ENCODE data around the gene CLCA1.

The CLCA1 gene

DNA sequence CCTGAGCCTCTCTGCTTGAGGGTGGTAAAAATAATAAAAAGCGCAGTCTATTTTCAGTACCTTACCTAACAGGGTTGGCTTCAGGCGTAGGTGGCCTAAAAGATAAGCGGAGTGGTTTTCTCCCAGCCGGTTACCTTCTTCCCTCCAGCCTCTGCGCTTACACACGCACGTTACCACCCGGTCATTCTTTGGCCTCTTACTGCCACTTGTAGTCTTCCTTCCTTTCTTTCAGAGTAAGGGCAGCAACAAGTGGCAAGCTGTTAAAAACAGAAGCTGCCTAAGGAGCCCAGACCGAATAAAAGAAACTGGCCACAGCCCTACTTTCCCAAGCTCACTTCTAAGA lies 35.4 kb downstream of the CLCA1 start:
- no peak for DNase-seq

DNA sequence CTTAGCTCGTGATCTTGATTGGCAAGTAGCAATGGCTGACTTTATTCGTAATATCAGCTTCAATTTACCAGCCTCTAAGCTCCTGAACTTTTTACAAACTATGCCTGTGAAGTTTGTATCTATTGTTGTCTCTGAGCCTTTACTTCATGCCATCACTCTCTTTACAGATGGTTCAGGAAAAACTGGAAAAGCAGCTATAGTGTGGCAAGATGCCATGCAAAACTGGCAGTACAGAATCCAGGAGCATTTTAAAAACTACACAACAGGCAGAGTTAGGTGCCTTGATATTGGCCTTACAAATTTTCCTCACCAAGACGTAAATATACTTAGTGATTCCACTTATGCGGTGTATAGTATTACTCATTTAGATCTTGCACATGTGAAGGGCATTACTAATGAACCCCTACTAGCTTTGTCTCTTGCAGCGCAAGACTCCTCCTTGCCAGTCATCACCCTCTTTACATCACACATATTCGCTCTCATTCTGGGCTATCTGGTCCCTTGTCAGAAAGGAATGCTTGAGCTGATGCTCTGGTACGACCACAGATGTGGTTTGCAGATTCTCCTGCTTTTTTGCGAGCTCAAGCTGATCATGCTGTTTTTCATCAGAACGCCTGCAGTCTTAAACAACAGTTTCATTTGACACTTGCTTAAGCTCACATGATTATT lies 36.3 kb downstream of the CLCA1 start:
- DNase-seq: no peak

DNA sequence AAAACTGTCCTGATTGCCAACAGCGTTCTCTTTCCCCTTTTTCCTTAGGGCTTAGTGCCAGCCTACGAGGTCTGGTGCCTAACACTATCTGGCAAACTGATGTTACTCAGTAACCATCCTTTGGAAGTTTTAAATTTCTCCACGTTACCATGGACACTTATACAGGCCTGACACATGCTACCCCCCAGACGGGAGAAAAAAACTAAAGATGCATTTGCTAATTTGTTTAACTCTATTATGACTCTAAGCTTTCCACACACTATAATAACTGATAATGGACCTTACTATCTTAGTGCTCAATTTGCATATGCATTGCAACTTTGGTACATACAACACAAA lies 36.8 kb downstream of the CLCA1 start:
- no peak for DNase-seq

DNA sequence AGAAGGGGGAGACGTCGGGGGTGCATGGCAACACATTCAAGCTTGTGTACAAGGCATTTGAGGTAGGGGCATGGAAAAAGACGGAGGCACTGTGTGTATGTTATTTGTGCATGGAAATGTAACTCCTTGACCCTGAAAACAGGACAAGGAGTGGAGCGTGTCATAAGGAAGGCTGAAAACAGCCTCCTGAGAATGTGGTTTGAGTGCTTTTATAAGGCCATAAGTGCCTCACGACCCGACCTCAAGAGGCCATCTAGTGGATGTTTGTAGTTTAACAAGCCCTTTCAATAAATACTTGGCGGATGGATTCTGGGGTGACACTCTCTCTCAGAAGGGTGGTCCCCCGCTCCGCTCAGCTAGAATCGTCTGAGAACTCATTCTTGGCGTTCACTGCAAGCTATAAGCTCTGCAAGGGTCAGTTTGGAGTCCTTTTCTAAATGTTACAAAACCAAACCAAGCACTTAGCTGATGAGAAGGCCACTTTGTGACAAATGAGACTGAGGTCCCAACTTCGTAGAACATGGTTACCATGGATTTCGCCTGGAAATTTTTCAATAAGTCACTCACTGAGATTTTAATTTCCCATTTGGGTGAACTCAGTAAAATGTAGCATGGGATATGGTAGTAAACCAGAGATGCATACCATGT lies 39.3 kb downstream of the CLCA1 start:
- no peak for DNase-seq

DNA sequence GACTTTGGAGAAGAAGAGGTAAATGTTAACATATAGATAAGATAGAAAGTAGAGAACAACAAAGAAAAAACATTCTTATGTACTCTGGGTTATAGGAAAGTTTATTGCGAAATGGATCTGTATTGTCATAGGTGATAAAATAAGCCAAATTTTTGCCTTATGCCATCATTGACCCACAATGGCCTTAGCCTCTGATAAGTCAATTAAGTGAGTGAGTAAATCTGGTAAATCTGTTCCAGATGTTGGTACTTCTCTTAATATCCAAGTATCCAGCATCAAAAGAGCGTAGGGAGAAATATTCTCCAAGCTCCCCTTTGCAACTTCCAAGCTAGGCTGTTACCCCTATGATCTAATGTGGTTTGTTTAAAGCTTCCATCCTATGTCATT lies 39.8 kb downstream of the CLCA1 start:
- DNase-seq: no peak

DNA sequence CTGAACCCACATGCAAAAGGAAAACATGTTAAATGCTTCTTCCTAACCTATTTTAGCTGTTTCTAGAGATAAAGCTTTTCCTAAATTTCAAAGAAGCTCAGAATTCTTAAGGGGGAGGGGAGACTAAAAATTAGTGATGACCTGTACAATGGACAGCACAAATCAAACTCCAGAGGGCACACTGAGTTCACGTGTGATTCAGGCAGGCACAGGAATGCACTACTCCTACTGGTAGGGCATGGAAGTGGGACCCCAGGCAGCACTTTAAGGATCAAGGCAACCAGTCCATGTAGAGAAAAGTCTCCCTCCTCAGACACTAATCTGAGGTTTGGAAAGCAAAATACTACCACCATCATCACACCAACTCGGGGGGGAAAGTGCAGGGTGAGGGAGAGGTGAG lies 46.9 kb downstream of the CLCA1 start:
- no peak for DNase-seq

DNA sequence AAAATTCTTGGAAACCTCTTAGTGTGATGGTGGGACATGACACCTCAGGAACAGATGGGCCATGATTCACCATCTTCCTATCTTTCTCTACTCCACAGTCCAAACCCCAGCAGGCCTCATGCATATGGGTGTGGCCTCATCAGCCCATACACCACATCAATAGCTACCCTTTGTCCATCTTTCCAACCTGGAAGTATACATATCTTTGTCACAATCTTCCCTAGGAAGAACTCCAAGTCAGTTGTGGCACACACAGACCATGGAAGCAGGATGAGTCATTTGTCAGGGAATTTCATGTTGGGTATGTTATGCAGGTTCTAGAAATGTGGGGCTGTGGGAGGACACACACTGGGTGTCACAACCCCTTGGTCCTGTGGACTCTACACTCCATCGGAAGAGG lies 47.6 kb downstream of the CLCA1 start:
- DNase-seq: no peak

DNA sequence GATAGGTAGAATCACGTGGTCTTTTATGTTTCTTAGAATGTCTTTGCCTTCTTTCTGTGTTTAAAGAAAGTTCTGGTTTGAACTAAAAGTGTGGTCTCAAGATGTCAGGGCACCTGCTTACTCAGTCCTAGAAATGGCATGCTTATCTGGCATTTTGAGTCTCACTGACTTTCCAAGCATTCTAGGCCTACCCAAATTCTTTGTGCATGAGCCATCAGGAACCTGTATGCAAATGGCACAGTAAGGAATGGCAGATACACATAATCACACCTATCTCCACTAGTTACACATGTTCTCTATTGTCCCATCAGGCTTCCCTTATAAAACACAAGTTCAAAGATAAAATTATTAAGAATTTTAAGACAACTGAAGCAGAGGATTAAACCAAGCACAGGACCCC lies 48.6 kb downstream of the CLCA1 start:
- DNase-seq: no peak

DNA sequence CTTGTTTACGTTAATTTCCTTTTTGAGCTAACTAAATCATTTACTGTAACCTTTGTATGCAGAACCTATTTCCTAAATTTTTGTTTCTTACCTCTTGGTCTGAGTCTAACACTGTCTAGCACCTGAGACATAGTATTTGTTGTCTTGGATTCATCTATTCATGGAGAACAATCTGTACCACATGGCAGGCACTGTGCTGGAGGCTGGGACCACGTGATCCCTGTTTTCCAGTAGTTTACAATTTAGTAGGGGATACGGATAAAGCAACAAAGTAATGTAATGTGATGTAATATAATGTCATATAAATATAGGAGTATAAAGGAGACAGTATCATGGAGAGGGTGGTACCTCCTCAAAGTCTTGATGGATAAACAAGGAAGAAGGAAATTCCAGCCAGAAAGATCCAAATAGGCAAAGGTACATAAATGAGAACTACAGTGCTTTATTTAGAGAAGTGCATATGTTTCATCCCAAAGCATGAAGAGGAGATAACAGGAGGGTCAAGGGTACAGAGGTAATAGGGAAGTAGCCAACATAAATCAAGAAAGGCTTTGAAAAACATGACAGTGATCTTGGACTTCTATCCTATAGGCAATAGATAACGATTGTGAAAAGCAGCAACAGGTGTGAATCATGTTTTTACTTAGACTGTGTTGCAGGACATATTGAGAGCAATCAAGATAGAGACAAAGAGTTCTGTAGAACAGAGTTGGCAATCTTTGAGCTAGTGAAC lies 52.2 kb downstream of the CLCA1 start:
- DNase-seq: no peak

DNA sequence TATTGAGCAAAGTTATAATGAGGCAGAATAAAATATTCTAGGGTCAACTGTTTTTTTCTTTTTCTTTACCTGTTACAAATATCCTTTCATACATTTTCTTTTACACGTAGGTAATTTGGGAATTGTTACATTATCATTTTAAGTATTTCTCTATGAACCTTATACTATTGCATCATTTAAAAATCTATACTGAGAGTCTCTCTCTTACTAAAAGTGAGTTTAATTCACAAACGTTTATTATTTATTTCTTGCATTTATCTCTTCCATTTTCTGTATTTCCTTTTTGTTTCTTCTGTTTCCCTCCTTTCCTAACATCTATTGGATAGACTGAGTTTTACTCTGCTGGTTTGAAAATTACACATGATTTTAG lies 52.8 kb downstream of the CLCA1 start:
- DNase-seq: no peak

DNA sequence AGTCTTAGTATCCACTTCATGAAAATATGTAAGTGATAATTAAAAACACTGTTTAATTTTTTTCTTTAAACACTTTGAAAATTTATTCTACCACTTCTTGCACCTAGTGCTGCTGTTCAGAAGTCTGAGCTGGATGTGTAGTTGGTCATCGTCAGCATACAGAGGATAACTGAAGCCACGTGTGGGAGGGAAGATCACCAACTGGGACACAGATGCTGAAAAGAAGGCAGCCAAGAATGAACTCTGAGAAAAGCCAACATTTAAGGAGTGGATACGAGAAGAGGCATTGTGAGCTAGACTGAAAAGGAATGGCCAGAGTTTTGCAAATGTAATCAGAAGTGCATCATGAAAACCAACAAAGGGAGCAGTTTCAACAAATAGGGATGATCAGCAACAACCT lies 53.5 kb downstream of the CLCA1 start:
- DNase-seq: no peak

DNA sequence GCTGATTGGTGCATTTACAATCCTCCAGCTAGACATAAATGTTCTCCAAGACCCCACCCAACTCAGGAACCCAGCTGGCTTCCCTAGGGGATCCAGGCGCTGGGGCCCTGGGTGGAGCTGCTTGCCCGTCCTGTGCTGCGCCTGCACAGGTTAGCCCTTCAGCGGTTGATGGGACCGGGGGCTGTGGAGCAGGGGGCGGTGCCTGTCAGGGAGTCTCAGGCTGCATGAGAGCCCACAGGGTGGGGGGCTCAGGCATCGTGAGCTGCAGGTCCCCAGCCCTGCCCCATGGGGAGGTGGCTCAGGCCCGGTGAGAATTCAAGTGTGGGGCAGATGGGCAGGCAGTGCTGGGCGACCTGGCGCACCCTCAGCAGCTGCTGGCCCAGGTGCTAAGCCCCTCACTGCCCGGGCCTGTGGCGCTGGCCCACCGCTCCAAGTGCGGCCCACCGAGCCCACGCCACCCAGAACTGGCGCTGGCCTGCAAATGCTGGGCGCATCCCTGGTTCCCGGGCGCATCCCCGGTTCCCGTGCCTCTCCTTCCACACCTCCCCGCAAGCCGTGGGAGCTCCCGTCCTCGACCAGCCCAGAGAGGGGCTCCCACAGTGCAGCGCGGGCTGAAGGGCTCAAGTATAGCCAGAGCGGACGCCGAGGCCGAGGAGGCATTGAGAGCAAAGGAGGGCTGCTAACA lies 55.1 kb downstream of the CLCA1 start:
- DNase-seq: no peak

DNA sequence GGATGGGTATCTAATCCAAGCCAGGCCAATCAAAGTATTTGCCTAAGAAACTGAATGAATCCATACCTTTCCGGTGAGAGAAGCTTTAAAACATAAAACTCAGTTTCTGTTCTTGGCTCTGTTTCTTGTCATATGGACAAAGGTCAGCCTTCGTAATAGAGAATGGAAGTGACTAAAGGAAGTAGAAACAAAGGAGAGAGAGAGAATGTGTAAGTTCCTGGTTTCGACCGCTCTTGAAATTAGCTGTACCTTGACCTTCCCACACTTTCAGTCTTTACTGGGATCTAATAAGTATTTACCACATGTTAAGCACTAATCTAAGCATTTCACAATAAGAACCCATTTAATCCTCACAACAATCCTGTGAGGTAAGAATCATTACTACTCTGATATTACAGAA lies 58.6 kb downstream of the CLCA1 start:
- DNase-seq: no peak

DNA sequence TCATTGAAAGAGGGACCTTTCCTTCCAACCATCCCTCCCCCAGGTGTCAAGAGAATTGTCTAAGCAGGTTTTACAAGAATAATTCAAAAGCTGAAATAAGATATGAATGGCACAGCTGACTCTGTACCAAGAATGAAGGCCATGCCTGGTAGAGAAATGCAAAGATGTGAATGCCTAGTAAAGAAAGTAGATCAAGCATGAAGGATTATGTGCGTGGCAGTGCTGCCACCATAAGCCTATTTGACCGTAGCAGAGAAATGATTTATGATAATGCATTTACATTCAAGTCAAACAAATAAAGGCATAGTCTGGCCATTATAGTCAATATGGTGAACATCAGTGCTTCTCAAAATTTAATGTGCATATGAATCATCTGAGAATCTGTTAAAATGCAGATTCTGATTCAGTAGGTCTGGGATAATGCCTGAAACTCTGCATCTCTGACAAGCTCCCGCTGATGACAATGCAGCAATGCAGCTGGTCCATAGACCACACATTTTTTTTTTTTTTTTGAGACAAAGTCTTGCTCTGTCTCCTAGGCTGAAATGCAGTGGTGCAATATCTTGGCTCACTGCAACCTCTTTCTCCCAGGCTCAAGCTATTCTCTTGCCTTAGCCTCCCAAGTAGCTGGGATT lies 61.6 kb downstream of the CLCA1 start:
- DNase-seq: no peak

DNA sequence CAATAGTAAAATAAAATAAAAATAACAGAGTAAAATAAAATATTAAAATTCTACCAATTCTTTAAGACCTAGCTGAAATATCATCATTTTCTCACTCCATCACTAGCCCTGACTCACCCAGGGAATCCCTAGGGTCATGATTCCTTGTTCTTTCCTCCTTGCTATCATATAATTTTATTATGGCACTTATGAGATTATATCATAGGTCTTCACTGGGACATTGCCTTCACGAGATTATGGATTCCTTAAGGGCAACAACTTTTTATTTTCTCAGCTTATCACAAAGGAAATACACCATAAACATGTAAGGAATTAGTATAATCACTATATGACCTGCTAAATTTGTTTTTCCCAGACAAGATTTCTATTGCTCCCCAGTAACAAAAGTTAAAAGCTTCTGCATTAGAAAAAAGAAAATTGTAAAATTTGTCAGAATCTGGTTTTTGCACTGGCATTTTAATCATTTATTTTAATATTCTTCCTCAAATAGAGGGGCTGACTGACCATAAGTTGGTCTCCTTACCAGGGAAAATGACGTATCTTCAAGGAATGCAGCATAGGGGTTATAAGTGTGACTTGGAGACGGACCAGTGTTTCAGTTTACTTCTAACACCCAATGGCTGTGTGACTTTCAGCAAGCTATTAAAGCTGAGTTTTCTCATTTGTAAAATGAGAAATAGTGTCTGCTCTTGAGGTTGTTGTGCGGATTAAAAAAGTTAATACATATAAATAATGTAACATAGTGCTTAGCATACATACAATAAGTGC lies 69.4 kb downstream of the CLCA1 start:
- no peak for DNase-seq

DNA sequence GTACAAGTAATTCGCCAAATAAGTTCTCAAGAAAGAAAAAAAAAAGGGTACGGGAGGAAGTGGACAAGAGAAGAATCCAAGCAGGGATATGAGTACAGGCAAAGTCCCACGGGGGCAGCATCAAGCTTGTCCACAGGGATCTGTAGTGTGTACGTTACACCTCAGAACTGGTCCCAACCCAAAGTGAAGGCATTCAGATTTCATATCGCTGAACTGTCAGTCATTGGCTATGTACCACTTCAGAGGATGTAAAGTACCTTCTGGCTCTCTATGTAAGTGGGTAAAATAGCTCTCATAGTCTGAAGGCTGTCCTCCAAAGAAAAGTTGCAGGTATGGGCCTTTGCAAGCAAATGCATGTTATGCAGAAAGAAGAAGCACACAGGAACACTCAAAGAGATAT lies 70.0 kb downstream of the CLCA1 start:
- DNase-seq: no peak

DNA sequence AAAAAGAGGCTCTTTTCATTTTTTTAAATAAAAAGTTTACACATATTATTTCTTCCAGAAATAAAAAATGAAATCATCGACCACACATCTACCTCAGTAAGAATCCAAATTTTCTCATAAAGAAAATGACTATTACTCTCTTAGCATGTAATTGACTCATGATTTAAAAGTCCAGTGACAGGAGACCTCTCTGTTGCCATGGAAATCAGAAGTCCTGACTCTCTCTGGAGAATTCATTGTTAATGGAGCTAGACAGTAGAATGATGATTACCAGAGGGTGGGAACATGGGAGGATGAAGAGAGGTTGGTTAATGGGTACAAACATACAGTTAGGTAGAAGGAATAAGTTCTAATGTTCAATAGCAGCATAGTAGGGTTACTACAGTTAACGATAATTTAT lies 73.1 kb downstream of the CLCA1 start:
- DNase-seq: no peak

DNA sequence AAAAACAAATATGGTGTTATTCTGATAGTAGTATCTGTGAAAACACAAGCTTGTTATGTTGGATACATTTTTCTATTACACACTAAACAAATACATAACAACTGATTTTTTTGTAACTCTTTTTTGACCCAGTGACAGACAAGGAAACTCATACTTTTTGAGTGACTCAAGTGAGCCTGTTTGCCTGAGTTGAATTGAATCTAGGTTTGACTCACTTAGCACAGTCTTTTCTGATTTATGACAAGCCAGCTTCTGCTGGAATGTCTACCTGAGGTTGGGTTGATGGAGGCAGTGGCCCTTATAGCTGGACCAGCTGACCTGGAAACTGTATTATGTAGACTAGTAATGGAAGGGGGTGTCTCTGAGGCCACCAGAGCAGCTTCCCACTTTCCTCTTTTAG lies 73.9 kb downstream of the CLCA1 start:
- DNase-seq: no peak

DNA sequence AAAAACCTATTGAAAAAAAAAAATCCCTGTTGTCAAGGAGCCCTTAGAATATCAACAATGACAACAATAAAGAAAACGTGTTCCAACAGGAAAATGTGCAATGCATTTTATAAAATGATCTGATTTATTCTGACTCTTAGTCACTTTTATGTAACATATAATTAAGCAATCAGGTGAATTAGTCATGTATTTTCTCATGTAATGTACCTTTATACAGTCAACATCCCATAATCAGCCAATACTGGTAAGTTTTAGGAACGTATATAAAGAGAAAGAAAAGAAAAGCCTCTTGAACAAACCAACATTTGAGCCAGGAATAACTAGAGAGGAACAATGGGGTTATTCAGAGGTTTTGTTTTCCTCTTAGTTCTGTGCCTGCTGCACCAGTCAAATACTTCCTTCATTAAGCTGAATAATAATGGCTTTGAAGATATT lies 78.1 kb downstream of the CLCA1 start, which contains the start of gene CLCA4:
CLCA4 (plus strand) TSS at position 292 of the 435 bp plus-strand sequence; CDS start at position 334, 42 bp downstream.
- no peak for DNase-seq

DNA sequence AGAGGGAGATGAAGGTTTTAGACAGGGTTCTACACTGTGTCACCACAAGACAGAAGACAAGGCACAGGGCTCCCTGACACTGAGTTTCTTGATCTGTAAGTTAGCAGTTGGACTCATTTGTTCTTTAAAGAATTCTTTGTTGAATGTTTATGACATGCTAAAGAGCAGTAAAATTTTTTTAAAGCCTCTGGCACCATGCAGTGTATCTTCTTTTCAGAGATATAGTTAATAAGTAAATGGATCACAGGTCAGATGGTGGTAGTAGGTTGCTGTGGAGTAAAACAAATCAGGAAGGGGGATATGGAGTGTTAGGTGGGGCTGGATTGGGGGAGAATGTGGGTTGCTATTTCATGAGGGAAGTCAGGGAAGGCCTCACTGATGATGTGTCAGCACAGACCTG lies 80.1 kb downstream of the CLCA1 start:
- no peak for DNase-seq
